GM18511 (cell line): ENCODE data around the gene ZRANB2.

Source experiments
- ATAC-seq: cut with Tn5 transposase; IDR thresholded peaks from one replicate; pipeline ENCODE4 v1.9.1; 2021; ENCODE audit warnings: mild to moderate bottlenecking, moderate library complexity; ENCODE audit not compliant: unreplicated experiment

ZRANB2 gene

DNA sequence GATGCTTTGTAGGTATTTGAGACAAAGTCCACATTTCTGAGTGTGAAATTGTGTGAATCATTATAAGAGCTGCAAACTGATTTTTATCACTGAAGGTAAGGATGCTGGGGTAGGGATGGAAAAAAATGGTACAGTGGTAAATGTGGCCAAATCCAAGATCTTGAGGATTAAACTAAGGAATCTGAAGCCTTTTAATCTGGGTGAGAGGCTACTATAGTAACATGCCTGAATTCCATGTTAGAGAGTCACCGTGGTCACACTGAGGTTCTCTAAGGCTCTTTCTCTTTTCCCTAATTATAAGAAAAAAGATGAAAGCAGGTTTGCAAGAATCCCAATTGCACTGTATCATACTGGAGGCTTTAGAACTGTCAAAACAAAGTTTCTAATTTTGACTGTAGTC is 50.8 kb downstream of the ZRANB2 start:
- no peak for ATAC-seq

DNA sequence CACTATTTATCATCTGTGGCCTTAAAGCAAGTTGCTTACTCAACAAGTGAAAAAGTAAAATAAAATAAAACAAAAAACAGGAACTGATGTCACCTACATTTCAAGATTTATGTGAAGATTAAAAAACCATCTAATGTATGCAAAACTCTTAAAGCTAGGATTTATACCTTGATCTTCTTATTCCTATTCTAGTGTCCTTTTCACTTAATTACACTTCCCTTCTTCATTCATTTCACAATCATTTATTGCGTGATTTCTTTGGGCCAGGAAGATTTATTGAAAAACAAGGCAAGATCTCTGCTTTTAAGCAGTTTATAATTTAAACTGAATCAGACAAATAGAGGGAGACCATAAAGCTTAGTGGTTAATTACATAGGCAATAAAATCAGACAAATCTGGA is 51.9 kb downstream of the ZRANB2 start:
- ATAC-seq, result no peak

DNA sequence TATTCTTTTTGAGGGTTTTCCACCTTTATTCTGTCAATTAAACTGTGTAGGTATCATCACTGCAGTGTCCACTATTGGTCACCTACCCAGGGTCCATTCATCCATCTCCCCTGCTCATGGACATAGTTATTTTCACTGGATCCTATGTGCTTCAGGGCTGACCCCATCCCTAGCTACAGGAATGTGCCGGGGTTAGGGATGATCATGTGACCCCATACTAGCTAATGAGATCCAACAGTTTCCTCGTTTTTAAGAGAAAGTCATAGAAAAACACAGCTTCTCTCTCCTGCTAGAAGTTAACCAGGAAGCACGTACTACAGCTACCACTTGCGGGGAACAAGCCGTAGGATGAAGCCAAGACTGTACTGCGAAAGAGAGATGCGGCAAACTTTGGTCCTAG is 52.8 kb downstream of the ZRANB2 start:
- ATAC-seq, result no peak

DNA sequence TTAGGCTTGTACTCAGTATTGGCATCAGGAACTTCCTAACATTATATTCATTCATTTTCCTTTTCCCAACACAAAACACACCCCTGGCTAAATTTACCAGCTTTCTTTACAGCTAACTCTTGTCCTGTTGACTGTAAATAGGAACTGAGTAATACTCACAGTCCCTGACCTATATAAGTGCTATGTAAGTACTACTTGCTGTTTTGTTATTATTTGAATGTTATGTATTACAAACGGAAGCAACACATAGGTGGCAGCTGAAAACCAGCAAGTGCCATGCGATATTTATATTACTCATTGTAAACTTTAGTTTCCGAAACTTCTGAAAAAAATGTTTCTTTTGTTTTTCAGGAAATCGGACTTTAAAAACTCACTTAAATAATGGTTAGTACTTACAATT is 54.7 kb downstream of the ZRANB2 start:
- no peak for ATAC-seq

DNA sequence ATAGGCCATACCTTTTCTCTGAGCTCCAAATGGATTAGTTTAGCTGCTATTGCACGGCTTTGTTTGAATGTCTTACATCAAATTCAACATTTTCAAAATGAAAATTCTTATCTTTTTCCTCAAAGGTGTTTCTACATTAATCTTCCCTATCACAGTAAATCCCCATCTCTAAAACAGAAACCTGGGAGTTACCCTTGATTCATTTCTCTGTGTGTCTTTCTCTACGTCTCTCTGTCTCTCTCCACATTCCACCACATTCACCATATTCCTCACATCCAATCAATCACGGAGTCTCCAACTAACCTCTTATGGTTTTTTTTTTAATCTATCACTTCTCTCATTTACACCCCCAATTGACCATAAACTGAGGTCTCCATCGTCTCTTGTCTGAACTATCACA is 57.3 kb downstream of the ZRANB2 start:
- no peak for ATAC-seq

DNA sequence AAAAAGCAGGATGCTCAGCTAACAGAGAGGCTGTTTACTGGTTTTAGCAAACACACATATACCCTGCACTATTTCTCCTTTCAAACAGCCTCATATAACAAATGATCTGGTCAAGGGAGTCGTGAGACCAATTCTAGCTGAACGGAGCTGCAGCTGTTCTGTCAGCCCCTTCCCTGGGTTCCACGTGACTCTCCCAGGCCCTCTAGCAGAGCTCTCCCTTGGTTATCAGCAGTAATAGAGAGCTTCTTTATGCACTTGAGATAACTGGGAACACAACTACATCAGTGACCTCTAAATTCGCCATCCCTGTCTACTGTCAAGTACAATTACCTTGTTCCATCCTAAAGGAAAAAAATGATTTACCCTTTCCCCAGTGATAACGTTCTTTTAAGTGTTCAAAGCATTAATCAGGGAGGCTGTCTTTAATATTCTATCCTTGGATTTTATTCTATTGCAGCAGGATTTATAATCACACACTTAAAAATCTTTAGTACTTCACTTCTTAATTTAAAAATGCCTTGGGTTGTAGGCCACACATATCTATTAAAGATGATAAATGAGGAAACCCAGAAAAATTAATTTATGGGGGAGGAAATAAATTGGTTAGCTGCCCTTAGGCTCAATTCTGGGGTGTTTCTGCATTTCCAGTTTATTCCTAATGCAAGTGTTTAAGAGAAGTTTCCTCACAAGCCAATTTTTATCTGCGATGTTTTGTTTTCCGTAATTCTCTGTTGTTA is 61.4 kb downstream of the ZRANB2 start:
- no peak for ATAC-seq

DNA sequence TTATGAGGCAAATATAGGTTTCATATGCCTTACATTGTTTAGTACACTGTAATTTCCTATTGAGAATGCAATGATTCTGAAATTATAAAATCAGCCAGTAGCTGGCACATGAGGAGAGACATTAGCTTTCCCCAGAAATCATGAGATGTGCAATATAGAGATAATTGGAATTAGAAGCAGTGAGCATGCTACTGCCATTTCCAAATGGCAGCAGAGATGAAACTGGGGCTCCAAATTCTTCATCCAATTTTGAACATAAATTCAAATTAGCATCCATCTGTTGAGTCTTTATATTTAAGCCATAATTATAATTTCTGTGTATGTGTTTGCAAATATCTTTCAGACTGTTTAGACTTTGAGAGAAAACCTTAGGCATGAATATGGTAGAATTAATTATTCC is 62.0 kb downstream of the ZRANB2 start:
- no peak for ATAC-seq

DNA sequence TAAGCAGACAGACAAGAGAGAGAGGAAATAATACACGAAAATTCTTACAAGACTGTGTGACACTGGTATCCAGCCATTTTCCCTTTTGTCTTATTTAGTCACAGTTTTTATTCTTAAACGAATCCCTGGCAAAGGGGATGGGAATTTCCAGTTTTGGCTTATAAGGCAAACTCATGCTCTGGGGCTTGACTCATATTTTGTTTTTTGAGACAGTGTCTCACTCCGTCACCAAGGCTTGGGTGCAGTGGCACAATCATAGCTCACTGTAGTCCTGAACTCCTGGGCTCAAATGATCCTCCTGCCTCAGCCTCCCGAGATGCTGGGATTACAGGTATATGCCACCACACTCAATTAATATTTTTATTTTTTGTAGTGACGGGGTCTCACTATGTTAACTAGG is 65.1 kb downstream of the ZRANB2 start:
- no peak for ATAC-seq

DNA sequence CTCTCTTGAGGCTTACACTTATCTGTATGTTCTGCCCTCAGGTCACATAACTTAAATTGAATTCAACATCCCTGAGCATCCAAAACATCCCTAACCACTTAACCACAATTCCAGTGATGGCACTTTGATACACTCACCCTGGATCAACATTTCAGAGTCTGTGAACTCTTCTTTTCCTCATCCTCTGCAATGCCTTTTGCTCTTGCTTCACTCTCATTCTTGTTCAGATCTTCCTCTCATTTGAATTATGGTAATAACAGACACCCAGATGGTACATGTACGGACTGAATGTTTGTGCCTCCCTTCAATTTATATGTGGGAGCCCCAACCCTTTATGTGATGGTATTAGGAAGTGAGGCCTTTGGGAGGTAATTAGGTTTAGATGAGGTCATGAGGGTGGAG is 66.7 kb downstream of the ZRANB2 start:
- no peak for ATAC-seq
